ENCODE measurements around the gene OR2T2.
"Not testable (repeated sequence)": the region's sequence is repeated elsewhere in the genome, so short reads cannot be mapped to it uniquely, and the experiment has no call there.

OR2T2 gene

DNA sequence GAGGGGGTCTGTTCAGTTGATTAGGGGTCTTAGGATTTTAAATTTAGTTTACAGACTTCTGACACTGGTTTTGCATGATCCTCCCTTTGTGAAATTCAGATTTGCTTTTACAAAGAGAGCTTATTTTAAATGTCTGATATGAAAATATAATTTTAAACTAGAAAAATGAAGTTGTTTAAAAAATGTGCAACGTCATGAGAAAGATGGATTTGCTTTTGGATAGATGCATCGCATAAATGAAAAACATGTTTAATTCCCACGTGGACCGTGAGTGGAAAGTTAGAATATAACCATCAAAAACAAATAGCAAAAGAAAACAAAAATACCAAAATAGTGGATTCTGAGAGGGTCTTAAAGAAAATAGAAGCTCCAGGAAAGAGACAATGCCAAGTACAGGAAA lies 25.7 kb downstream of the OR2T2 start:
- TF ChIP-seq, protein P1, sequence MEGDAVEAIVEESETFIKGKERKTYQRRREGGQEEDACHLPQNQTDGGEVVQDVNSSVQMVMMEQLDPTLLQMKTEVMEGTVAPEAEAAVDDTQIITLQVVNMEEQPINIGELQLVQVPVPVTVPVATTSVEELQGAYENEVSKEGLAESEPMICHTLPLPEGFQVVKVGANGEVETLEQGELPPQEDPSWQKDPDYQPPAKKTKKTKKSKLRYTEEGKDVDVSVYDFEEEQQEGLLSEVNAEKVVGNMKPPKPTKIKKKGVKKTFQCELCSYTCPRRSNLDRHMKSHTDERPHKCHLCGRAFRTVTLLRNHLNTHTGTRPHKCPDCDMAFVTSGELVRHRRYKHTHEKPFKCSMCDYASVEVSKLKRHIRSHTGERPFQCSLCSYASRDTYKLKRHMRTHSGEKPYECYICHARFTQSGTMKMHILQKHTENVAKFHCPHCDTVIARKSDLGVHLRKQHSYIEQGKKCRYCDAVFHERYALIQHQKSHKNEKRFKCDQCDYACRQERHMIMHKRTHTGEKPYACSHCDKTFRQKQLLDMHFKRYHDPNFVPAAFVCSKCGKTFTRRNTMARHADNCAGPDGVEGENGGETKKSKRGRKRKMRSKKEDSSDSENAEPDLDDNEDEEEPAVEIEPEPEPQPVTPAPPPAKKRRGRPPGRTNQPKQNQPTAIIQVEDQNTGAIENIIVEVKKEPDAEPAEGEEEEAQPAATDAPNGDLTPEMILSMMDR (IDR thresholded peaks at IDR 0.05; ENCODE audit: control insufficient read depth, insufficient read depth, low read depth, low read length, missing control alignments) = no peak
- no peak overlapping the region for H3K4me3 ChIP-seq (ENCODE audit: control insufficient read depth, low read depth, low read length)
- DNase-seq (ENCODE audit: low read depth) = no peak

DNA sequence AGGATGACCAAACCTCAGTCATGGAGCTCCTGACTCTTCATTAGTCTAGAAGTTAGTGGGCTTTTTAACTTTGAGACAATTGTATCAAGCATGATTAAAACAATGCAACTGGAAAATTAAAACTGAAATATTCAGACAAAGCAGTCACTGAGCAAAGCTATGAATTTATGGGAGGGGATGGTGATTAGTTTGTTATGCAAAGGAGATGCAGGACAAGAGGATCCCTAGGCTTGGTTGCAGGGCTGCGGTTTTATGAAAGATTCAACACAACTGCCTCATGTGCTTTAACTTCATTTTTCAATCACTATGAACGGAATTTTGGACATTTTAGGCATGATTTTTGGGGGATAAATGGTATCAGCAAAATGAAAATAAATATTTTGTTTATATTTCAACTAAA lies 26.7 kb downstream of the OR2T2 start:
- not testable (repeated sequence) for H3K4me3 ChIP-seq (ENCODE audit: control insufficient read depth, low read depth, low read length); DNase-seq (ENCODE audit: low read depth)

DNA sequence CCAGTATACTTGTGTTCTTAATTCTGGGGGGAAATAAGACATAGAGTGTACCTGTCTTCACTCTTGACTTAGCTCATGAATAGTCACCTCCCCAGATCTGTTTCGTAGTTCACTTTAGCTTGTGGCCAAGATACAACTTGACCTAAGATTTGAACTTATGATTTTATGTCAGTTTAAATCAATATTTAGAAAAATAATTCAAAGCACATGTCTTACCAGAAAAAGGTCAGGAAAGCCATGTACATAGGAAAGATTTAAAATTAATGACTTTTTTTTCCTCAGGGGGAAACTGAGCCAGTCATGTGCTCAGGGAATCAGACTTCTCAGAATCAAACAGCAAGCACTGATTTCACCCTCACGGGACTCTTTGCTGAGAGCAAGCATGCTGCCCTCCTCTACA lies 27.6 kb downstream of the OR2T2 start, which contains the start of gene OR2T3:
TSS of gene OR2T3 (plus strand) at position 301 of the 400 bp plus-strand sequence. CDS start at position 301, 0 bp downstream.
- not testable (repeated sequence) for DNase-seq (ENCODE audit: low read depth); H3K4me3 ChIP-seq (ENCODE audit: control insufficient read depth, low read depth, low read length)

DNA sequence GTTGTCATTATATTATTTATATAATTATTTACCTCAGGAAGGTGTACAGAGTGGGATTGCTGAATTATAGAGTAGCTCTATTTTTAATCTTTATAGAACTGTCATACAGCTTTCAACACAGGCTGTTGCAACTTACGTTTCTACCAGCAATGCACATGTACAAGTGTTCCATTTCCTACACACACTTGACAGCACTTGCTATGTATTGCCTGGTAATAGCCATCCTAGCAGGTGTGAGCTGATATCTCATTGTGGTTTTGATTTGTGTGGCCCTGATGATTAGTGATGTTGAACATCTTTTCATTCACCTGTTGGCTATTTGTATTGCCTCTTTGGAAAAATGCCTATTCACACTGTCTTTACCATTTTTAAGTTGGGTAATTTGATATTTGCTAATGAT lies 30.2 kb downstream of the OR2T2 start:
- not testable (repeated sequence) for DNase-seq (ENCODE audit: low read depth); H3K4me3 ChIP-seq (ENCODE audit: control insufficient read depth, low read depth, low read length)

DNA sequence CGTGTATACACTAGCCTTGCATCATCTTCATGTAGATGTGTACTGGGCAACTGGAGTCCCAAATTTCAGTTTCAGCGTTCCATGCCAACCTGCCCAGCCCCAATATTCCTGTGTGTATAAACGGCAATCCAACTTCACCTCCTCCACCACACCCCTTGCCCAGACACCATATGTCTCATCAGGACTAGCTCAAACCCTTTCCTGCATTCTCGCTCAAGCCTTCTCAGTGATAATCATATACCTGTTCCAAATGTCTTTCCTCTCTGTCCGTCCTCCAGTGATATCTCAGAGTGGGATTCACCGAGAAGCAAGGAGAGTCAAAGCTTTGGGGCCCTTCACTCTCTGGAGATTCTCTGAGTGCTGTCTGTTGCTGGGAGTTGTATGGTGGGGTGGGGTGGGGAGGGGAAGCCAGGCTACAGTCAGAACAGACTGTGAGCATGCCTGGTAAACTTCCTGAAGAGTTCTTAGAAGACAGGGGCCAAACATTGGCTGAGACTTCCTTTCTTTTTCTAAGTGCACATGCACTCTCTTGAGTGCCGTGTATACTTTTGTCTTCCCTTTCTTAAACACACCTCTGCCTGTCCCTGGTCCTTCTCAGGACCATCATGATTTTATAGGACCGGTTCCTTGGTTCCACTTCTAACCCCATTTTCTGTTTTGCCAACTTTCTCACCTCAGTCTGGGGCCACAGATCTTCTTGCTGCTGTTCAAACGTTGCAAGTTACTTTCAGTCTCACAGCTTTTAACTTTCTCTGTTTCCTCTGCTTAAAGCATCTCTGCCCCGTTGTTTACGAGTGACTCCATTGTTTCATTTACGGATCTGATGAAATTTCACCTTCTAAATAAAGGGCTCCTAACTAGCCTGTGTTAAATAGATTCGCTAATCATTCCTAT lies 36.5 kb downstream of the OR2T2 start:
- H3K4me3 ChIP-seq (ENCODE audit: control insufficient read depth, low read depth, low read length); DNase-seq (ENCODE audit: low read depth): not testable (repeated sequence)

DNA sequence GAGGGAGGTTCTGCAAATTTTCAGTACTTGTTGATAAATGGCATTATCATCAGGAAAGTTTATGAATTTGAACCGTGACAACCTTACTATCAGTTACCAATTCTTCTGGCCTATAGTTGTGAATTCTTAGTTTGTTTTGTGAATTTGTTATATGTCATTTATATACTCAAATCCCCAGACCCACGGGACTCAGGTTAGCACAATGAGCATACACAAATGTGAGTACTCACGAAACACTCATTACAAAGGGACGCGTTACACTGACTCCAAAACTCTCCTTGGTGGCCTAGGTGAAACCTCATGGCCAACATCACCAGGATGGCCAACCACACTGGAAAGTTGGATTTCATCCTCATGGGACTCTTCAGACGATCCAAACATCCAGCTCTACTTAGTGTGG lies 42.9 kb downstream of the OR2T2 start, which contains the start of gene OR2T5:
TSS of gene OR2T5 (plus strand) at position 301 of the 400 bp plus-strand sequence. CDS start at position 301, 0 bp downstream.
- not testable (repeated sequence) for DNase-seq (ENCODE audit: low read depth); H3K4me3 ChIP-seq (ENCODE audit: control insufficient read depth, low read depth, low read length)

DNA sequence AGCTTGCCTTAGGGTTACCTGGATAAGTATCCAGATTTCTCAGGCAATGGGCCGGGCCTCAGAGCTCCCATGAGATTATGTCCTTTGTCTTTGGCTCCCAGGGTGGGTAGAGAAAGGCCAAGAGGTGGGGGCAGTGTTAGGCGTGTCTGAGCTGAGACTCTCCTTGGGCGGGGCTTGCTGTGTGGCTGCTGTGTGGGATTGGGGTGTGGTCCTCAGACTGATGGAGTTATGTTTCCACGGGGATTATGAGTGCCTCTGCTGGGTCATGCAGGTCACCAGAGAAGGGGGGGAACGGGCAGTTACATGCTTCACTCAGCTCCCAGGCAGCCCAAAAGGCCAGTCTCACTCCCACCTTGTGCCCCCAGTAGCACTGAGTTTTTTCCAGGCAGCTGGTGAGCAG lies 51.2 kb downstream of the OR2T2 start:
- DNase-seq (ENCODE audit: low read depth); H3K4me3 ChIP-seq (ENCODE audit: control insufficient read depth, low read depth, low read length): not testable (repeated sequence)

DNA sequence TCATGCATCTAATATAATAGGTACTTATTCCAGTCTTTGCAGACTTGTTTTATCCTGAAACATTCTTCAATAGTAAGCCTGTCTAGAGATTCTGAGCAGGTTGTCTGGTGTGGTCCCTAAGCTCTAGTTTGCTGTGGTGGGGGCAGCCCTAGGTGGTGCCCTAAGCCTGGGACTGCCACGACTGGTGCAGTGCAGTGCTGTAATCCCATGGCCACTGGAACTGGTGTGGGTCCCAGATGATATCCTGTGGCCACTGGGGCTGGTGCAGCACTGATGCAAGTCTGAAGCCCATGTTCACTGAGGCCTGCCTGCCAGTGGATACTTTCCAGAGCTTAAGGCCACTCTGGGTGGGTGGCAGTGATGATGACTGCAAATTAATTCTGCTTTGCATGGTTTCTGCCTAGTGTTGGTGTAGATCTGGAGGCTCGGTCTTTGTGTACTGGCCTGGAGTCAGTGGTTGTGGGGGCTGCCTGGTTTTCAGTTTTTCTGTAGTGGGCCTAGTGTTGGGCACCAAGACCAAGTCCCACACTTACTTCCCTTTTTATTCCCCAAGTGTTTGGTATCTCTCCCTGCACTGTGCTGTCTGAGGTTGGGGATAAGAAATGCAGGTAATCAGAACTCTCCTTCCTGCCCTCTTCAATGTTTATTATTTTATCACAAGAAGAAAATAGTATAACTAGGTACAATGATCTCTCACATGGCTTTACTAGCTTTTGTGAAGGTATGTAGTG lies 55.0 kb downstream of the OR2T2 start:
- H3K4me3 ChIP-seq (ENCODE audit: control insufficient read depth, low read depth, low read length); DNase-seq (ENCODE audit: low read depth): not testable (repeated sequence)
